NOMO-1 (cell line): ENCODE measurements around the gene SMIM1.

Experiments used
- DNase-seq, 2 experiments: peaks; one replicate each; lab custom pipeline; 2025; ENCODE audit not compliant: unreplicated experiment in 2 of 2; lab: John Stamatoyannopoulos, UW

Gene SMIM1

GRCh38 chr1:3817138-3817740 is 44.7 kb downstream of the SMIM1 start:
- DNase-seq = no peak

GRCh38 chr1:3817821-3818597 is 45.5 kb downstream of the SMIM1 start:
- DNase-seq = no peak

GRCh38 chr1:3819771-3820200 is 47.2 kb downstream of the SMIM1 start:
- DNase-seq = no peak

- DNase-seq = no peak
Measured at GRCh38 chr1:3820316-3820715, 47.8 kb downstream of the SMIM1 start.

- no peak for DNase-seq
Measured at GRCh38 chr1:3821004-3821403, 48.5 kb downstream of the SMIM1 start.

- DNase-seq = no peak
Measured at GRCh38 chr1:3821447-3821846, 48.9 kb downstream of the SMIM1 start.

- DNase-seq = no peak
Measured at GRCh38 chr1:3821908-3822307, 49.4 kb downstream of the SMIM1 start.

GRCh38 chr1:3822421-3822820 is 49.9 kb downstream of the SMIM1 start:
- DNase-seq = no peak

- no peak for DNase-seq
Measured at GRCh38 chr1:3824650-3825049, 52.1 kb downstream of the SMIM1 start.

GRCh38 chr1:3825356-3825755 is 52.8 kb downstream of the SMIM1 start:
- DNase-seq = no peak
